Iris pigment epithelial cell (primary cell): ENCODE data around the gene ASAP2.

Experiments
- DNase-seq: peaks from one replicate; pipeline ENCODE4 v3.0.0-alpha.2; 2011; ENCODE audit warnings: low read depth

Gene ASAP2

DNA sequence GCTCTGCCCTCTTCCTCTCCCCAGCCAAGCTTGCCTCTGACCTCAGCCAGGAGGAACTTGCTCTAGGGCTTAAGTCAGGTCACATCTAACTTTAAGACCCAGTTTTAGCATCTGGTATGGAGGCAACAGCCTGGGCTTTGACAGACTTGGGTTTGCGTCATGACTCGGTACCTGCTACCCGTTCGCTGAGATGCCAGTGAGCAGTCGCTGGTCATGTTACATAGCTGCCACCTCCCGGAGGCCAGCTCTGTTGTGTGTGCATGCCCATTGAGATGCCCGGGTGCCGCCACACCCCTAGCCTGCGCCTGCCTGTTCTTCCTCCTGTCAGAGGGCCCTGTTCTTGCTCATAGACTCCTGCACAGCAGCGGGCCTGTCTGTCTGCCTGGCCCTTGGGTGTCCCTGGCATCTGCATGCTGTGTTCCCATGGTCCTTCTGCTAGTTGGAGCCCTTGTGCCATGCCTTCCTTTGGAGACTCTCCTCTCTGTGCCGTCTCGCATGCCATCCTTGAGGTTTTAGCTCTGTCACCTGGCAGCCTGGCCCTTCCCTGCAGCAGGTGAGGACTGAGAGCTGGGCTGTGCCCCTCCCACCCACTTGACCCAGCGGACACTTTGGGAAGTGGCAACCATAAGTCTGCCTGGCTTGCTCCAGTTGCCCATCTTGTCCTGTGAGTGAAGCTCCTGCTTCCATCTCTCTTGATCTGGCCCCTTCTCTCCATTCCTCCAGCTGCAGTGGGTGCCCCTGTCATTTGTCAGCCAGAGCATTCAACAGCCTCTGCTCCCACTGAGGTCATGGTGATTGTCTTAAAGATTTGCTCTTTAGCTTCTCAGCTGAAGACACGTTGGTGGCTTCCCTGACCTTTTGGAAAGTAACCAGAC lies 24.9 kb downstream of the ASAP2 start:
- DNase-seq, result no peak

DNA sequence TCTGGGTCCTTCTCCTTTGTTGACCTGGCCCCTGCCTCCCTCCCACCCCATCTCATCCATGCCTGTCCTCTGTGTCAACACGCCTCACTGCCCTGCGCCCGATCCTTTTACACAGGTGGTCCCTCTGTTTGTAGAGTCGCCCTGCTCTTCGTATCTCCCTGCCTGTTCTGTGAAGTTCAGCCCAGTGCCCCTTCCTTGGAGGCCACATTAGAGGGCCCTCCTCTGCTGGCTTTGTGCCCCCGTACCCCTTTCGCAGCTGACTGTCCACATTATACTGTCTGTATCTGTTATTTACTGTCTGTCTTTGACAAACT lies 25.5 kb downstream of the ASAP2 start:
- no peak for DNase-seq

DNA sequence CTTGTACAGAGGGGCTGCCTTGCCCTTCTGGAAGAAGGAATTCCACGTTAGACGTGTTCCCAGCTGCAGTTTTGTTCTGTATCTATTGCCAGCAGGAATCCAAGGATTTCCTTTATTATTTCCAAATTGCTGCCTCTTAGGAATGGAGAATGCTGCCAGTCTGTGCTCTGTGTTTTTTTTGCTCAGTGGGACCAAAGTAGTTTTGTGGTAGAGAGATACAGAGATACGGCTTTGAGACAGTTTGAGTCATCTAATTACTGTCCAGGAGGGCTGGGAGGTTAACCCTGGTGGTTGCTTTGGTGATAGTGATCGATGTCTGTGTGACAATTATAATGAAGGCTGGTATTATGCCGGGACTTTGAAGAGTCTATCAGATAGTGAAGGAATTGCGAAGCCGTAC lies 26.3 kb downstream of the ASAP2 start:
- no peak for DNase-seq

DNA sequence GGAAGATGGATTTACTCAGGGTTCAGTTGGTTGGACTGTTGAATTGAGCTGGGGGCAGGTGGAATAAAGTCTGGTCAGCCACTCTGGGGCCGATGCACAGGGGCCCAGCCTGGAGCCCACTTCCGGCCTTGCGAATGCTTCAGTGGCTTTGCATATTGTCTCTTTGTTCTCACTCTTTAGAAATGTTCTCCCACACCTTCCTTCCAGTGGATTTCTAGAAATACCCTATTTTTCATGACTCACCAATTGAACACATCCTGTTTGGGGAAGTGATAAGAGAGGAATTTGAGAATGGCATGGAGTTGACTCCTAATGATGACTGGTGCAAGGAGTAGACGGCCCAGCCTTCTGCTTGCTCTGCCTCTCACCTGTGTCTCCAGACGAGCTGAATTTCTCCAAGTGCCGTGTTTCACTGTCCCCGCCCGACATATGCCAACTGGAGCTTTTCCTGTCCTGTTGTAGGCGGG lies 28.1 kb downstream of the ASAP2 start:
- DNase-seq, result peak; percentile 95

DNA sequence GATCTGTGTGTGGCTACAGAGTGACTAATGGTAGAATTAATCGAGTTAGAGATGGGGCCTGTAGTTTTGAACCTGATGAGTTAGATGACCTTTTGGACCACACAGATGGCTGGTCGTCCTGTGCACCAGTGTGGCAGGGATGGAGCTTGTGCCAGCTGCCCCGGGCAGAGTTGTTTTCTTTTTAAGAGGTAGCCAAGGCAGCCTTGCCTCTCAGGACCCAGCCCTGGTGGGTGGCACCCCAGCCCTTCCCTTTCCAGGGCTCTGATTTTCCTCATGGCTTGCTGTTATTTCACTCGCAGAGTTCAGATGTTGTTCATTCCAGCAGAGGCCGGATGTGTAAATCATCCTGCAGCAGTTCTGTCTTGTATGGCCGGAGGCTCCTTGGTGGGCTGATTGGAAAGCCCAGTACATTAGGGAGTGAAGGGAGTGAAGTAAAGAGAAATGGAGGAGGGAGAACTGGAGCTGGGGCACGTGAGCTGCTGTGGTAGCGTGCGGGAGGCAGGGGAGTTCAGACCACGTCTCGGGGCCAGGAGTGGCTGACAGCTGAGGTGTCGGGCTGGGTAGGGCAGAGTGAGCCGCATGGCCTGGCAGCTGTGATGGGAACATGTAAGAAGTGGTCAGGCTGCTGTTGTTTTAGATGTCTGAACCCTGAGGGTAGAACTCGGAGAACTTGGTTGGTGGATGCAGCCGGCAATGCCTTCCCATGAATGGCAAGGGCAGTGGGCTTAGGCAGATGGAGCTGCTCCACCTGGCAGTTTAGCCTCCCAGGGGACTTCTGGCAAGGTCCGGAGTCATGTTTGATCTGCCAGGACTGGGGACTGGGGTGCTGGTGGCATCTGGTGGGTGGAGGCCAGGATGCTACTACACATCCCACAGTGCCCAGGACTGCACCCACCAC lies 28.8 kb downstream of the ASAP2 start:
- DNase-seq, result peak; percentile 70

DNA sequence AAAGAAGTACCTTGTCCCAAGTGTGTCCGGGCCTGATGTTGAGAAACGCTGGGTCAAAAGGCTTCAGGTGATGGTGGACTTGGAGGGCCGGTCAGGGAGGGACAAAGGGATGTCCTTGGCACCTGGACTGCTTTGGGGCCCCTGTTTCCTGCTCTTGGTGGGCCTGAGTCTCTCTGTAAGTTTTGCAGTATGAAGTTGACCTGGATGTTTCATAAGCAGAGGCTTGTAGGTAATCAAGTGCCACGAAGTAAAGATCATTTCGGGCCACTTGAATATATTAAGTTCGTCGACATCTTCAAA lies 29.4 kb downstream of the ASAP2 start:
- no peak for DNase-seq

DNA sequence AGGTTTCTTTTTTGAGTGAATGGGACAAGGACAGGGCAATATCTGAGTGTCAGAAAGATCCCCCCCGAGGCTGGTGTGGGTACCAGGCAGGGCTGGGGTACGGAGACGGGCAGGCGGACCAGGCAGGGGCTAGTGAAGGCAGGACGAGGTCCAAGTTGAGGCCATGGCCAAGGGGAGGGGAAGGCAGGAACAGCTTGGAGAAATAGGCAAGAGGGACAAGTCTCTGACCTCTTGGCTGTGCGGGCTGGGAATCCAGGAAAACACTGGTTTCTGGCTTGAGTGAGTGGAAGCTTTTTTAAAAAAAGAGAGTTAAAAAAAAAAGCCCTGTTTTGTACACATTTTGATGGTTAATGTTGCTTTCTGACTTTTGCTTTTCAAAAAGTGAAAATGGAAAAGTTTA lies 30.3 kb downstream of the ASAP2 start:
- no peak for DNase-seq

DNA sequence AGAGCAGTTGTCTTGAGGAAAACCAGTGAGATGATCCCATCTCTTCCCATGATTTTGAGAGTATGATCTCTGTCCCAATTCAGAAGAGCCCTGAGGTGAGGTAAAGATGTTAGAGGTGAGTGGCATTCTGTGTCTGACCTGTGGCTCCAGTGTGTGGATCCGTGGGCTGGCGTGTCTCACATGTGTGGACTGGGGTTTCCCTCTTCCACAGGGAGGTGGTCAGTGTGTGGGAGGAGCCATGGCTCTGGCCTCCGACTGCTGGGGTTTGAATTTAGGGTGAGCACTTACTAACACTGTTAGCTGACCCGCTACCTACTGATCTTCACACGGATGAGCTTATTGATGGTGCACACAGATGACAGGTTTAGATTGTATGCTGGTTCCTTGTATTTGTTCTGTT lies 31.2 kb downstream of the ASAP2 start:
- no peak for DNase-seq

DNA sequence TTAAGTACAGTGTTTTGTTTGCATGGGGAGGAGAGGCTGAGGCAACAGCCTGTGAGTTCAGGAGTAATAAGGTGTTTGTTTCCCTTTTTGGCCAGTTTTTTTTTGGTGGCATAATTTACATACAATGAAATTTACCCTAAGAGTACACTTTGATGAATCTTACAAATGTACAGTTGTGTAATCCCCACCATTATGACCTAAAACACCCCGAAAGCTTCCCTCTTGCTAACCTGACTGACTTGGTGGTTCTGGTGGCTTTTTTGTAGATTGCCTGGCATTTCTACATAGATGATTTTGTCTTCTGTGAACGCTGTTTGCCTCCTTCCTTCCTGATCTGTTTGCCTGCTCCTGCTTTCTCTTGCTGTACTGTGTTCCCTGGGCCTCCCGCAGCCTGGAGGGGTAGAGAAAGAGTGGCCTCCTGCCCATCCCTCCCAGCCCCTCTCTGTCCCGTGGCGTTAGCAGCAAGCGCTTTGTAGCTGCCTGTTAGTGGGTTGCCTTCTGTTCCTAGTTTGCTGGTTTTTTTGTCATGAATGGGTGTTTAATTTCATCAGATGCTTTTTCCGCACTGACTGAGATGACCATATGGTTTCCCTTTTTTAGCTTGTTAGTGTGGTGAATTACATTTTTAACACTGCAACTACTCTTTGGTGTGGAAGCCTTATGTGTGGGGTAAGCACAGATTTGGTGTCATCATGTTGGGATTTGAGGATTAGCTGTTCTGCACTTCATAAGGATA lies 32.1 kb downstream of the ASAP2 start:
- DNase-seq, result peak; percentile 73

DNA sequence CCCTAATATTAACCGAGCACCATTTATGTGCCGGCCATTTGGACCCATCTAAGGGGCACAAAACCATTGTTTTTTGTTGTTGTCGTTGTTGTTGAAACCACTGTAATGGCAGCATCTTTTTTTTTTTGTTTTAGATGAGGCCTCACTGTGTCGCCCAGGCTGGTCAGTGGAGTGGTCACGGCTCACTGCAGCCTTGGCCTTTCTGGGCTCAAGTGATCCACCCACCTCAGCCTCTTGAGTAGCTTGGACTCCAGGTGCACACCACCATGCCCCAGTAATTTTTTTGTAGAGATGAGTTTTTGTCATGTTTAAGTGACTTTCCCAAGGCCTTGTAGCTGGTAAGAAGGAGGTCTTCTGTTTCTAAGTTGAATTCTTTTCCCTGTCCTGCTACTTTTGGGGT lies 33.0 kb downstream of the ASAP2 start:
- no peak for DNase-seq

DNA sequence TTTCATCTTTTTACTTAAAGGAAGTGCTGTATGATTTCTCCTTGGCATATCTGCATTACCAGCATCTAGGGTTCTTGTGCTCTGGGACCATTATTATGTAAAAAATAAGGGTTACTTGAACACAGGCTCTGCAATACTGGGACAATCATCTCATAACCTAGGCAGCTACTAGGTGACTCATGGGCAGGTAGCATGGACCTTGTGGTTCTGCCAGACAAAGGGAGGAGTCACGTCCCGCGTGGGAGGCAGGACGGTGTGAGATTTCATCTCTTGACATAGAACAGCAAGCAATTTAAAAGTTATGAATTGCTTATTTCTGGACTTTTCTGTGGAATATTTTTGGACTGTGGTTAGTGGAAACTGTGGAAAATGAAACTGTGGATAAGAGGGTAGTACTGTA lies 34.1 kb downstream of the ASAP2 start:
- DNase-seq, result no peak

DNA sequence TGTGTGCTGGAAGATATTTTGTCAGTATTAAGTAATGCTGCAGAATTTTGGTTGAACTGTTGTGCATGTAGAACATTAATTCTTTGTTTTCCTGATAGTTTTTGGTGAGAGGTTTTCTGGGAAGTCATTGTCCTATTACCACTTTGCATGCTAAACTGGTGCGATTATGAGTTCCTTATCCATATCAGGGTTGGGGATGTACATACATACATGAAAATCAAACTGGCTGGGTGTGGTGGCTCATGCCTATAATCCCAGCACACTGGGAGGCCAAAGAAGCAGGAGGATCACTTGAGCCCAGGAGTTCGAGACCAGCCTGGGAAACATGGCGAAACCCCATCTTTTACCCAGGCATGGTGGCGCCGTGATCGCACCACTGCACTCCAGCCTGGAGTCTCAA lies 34.6 kb downstream of the ASAP2 start:
- no peak for DNase-seq

DNA sequence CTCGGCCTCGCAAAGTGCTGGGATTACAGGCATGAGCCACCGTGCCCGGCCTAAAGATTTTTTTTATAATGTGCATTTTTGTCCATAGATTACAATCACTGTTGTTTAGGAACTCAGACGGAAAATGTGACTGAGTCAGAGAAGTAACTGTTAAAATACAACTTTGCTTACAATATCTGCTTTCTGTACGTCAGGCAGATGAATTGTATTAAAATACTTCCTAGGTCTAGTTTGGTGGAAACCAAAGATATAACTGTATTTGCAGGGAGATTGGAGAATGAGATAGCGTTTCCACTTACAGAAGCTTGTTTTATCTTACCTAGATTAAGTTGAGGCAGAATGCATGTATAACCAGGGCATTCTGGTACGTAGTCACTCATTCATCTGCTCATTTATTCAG lies 36.7 kb downstream of the ASAP2 start:
- DNase-seq, result peak; percentile 72

DNA sequence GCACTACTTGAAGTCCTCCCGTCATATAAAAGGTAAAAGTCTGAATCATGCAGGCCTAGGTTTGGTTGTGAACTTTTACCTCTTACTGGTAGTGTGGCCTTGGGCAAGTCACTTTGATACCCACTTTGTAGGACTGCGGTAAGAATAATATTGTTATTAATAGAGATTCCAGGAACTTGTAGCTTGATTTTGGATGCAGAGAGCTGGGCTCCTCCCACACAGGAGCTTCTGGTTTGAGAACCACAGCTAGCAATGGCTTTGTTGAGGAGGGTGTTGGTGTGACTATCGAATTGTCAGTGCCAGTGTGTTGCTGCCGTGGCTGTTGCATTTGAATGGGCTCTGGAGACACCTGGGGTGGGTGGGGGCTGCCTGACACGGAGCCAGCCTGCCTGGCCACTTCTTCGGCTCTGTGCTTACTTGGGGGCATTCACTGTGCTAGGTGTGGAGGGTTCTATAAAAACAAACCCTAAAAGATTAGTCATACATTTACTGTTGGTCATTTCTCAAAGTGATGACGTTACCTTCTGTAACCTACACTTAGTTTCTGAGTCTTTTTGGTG lies 38.5 kb downstream of the ASAP2 start:
- no peak for DNase-seq

DNA sequence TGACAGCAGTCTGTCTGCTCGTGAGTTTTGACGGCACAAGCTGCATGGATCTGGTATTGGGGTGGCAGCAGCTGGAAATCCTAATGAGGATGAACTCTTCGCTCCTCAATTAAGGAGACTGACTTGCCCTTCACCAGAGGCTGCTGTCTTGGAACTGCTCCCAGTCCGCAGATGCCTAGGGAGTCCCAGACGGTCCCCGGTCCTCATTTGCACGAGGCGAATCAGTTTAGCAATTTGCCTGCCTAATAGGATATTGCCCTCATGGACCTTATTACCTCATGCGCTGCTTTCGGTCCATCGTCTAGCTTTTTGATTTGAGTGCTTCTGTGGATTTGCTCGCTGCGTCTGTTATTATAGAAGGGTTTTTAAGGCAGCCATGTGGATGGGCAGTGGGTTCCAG lies 40.6 kb downstream of the ASAP2 start:
- no peak for DNase-seq

DNA sequence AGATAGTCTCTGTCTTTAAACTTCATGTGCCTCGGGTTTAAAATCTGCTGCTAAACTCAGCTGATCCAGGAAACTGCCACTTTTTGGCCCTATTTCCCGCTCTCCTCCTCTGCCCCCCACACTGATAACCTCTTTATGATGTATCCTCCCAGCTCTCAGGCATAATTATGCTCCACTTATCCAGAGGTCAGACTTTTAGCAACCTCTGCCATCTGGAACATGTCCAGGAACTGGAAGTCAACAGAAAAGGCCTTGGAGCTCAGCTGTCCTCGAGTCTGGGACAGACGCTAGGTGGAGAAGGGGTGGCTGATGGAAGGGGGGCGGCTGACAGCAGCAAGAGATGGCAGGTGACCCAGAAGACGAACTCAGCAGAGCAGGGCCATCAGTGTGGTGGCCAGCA lies 41.2 kb downstream of the ASAP2 start:
- no peak for DNase-seq

DNA sequence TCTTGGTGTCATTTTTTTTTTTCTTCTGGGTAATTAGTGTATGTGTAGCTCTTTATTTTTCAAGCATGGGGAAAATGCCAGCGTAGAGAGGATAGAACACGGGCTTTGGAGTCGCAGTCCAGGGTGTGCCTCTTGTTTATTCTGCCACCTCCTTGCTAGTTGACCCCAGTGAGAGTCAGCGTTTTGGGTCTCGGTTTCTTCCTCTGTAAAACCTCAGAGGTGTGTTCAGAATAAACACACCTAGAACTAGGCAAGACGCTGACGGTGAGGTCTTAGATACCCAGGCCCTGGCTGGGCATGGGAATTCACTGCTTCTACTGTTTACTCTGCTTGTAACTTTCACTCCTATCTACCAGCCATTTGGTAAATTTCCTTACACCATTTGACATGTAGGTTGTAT lies 41.8 kb downstream of the ASAP2 start:
- no peak for DNase-seq

DNA sequence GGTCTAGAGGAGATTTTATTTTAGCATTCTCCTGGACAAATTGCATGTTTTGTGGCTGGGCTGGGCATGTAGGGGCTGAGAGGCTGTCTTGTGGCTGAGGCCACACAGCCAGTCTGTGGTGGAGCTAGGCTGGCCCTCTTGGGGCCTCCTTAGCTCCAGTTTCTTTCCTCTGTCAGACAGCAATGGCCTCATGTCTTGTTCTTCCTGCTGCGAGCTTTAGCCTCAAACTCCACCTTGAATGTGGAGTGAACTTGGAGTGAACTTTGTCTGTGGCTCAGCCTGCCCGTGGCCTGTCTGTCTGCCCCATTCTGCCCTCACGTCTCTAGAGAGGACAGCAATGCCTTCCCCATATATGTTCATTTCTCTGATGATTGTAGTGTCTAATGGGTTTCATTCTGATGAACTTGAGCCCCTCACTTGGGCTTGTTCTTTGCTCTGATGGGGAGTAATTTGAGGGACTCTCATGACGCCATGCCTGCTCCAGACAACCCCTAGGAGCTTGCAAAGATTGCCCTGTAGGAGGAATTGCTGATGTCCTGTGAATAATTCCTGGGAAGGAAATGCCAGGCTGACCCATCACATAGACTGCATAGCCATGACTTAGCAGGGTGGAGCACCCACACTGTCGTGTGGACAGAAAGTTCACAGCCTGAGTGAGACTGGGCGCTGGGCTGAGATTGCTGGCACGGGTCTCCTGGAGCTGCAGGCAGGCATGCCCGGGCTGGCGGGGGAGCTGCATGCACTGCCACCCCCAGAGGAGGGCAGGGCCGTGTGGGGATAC lies 42.6 kb downstream of the ASAP2 start:
- DNase-seq, result no peak

DNA sequence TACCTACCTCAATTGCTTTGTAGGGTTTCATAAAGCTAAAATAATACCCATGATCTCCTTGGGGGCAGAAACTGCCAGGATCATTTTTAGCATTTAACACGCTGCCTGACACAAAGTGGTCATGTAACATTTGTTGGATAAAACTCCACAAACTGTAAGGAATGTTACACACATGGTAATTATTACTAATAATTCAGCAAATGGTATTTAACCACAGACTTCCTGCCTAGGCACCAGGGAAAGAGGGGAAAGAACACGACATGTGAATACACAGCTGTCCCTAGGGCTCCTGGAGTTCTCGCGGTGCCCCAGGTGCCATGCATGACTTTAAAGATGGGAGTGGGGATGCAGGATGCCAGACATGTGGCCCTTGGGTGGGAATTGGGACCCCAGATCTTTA lies 43.5 kb downstream of the ASAP2 start:
- DNase-seq, result no peak

DNA sequence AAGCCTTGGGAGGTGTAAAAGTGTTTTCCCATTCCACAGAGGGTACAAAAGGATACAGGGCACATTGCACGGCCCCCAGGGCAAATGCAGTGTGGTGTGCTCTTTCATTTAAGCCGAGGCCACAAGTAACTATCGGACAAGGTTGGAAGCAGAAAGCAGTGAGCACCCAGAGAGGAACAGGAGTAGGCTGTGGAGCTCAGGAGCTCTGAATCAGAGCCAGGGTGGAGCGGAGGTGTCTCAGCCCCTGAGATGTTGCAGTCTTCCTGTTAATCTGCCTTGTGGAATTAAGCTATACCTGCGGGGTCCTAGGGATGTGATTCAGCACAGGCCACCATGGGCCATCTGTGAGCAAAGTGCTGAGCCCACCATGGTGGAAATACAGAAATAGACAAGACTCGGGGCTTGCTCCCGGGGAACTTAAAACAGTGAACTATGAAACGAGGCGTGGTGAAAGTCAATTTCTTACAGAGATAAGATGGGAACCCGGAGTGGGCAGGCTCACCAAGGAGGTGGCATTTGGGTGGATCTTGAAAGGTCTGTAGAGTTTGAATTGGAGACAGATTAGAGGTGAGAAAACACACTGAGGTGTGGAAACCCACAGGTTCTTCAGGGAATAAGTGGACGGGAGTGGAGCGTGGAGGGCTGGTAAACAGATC lies 44.0 kb downstream of the ASAP2 start:
- DNase-seq, result no peak
